ENCODE results near the gene TCAF1.
A peak's percentile ranks its signal among the peaks of the same experiment; 100 is the strongest.

The TCAF1 gene

GRCh38 chr7:143885951-143886350, 16.0 kb downstream of the TCAF1 start:
- peaks cover 56% of the 10 kb centered on the region for H3K27me3 ChIP-seq
- H3K9me3 ChIP-seq = no peaks in the 10 kb centered on the region
- H3K36me3 ChIP-seq = no peaks in the 10 kb centered on the region
- no peak for TF ChIP-seq CTCF (IDR thresholded peaks at IDR 0.05)
- H3K4me1 ChIP-seq (ENCODE audit: control insufficient read depth in 1 of 2, insufficient read depth in 1 of 2, low read depth in 1 of 2, low read length in 1 of 2) = peaks cover 0 to 4% of the 10 kb centered on the region in 2 experiments
- H3K27ac ChIP-seq = no peak overlapping the region
- no peak overlapping the region for H3K4me3 ChIP-seq (ENCODE audit: low read depth in 1 of 2, low read length in 1 of 2)

GRCh38 chr7:143884969-143885559, 16.9 kb downstream of the TCAF1 start:
- Histone ChIP-seq H3K9me3 (no peaks in the 10 kb centered on the region), H3K27ac (no peak overlapping the region), H3K36me3 (no peaks in the 10 kb centered on the region), H3K4me3 (ENCODE audit: low read depth in 1 of 2, low read length in 1 of 2) (peak overlapping the region in 1 of 2 experiments; percentile 10), H3K27me3 (peaks cover 64% of the 10 kb centered on the region), H3K4me1 (ENCODE audit: control insufficient read depth in 1 of 2, insufficient read depth in 1 of 2, low read depth in 1 of 2, low read length in 1 of 2) (peaks cover 0 to 4% of the 10 kb centered on the region in 2 experiments)
- no peak for TF ChIP-seq CTCF (IDR thresholded peaks at IDR 0.05)

GRCh38 chr7:143884241-143884968, 17.6 kb downstream of the TCAF1 start:
- TF ChIP-seq CTCF (IDR thresholded peaks at IDR 0.05) = no peak
- no peak overlapping the region for H3K4me3 ChIP-seq (ENCODE audit: low read depth in 1 of 2, low read length in 1 of 2)

GRCh38 chr7:143882604-143883078, 19.3 kb downstream of the TCAF1 start:
- H3K27me3 ChIP-seq = peaks cover 72% of the 10 kb centered on the region
- no peaks in the 10 kb centered on the region for H3K9me3 ChIP-seq
- peaks cover 0 to 4% of the 10 kb centered on the region in 2 experiments for H3K4me1 ChIP-seq (ENCODE audit: control insufficient read depth in 1 of 2, insufficient read depth in 1 of 2, low read depth in 1 of 2, low read length in 1 of 2)
- H3K4me3 ChIP-seq (ENCODE audit: low read depth in 1 of 2, low read length in 1 of 2) = no peak overlapping the region
- TF ChIP-seq CTCF (IDR thresholded peaks at IDR 0.05) = no peak
- H3K27ac ChIP-seq = no peak overlapping the region
- H3K36me3 ChIP-seq = no peaks in the 10 kb centered on the region

More at GRCh38 chr7:143884241-143884968, 17.6 kb downstream of the TCAF1 start:
- Histone ChIP-seq H3K4me1 (ENCODE audit: control insufficient read depth in 1 of 2, insufficient read depth in 1 of 2, low read depth in 1 of 2, low read length in 1 of 2) (peaks cover 0 to 4% of the 10 kb centered on the region in 2 experiments), H3K27me3 (peaks cover 71% of the 10 kb centered on the region), H3K36me3 (no peaks in the 10 kb centered on the region), H3K9me3 (no peaks in the 10 kb centered on the region), H3K27ac (no peak overlapping the region)

GRCh38 chr7:143882020-143882603, 19.9 kb downstream of the TCAF1 start:
- Histone ChIP-seq H3K4me3 (ENCODE audit: low read depth in 1 of 2, low read length in 1 of 2) (no peak overlapping the region), H3K9me3 (no peaks in the 10 kb centered on the region), H3K36me3 (no peaks in the 10 kb centered on the region), H3K27me3 (peaks cover 72% of the 10 kb centered on the region), H3K4me1 (ENCODE audit: control insufficient read depth in 1 of 2, insufficient read depth in 1 of 2, low read depth in 1 of 2, low read length in 1 of 2) (peaks cover 0 to 4% of the 10 kb centered on the region in 2 experiments), H3K27ac (no peak overlapping the region)
- no peak for TF ChIP-seq CTCF (IDR thresholded peaks at IDR 0.05)

Data from neutrophil (primary cell).